ENCODE results near the gene RHCG.

The RHCG gene

DNA sequence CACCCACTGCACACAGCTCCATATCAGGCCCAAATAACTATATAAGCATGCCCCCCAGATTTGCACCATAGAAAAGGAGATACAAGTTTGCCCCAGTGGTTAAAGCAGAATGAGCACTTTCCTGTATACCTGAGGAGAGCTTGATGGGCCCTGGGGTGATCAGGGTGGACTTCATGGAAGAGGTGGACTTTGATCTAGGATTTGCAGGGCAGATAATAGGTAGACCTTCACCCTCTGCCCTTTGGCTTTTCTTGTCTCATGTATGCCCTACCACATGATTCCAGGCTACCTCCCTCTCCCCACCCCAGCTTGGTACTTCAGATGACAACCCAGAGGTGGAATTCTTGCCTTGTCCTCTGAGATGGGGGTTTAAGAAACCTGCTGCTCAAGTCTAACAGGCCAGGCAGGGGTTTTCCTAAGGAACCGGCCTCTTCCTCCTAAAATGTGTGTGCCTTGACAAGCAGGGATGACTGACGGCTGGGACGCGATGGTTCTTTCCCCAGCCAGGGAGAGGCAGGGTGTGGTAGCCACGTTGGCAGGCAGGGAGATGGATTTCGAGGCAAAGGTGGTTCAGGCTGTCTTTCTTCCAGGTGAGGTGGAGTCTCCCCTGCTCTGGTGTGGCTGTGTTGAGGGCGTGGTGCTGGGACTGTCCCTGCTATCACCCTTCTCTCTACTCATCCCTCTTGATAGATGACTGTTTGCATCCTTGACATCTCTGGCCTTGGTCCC is 6.6 kb upstream of the RHCG start:
- DNase-seq = no peak

DNA sequence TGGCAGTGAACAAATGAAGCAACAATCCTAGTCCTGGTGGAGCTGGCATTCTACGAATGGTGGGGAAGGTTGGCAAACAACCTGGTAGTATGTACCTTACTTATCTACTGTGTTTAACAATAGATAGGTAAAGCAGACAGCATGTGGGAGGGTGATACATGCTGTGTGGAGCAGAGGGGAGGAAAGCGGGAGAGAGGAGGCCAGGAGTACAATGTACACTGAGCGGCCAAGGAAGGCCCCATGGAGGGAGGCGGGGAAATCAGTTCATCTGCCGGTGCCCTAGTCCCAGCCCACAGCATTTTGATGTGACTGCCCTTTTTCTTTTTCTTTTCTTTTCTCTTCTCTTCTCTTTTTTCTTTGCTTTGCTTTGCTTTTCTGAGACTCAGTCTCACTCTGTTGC is 5.3 kb upstream of the RHCG start:
- no peak for DNase-seq

DNA sequence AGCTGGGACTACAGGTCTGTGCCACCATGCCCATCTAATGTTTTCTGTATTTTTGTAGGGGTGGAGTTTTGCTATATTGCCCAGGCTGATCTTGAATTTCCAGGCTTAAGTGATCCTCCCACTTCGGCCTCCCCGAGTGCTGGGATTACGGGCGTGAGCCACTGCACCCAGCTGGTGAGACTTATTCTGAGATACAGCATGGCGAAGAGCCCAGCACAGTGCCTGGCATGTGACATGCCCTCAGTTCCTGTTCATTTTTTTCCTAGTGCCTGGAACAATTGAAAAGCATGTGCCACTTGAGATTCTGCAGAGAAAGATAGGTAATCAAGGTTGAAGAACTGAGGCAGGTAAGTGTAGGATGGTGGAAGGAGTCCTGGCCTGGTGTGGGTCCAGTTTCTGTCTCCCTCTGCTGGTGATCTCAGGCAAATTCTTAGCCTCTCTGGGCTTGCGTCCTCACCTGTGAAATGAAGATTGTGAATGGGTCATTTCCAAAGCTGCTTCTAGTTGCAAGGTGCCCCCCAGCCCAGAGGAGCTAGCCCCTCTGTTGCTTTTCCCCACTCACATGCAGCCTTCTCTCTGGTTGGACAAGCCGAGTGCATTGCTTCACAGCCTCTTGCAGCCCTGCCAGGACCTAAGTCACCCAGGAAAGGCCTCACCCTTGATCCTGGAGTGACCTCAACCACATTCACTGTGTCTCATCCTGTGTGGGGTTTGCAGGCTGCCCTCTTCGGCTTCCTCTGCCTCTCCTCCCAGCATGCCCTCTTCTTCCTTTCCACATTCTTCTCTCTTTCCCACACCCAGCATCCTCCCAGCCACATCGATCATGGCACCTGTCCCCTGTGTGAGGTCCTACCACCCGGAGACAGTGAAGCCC is 4.3 kb upstream of the RHCG start:
- no peak for DNase-seq

- DNase-seq = no peak
Observed at GRCh38 chr15:89499156-89499555, 2.8 kb upstream of the RHCG start.

GRCh38 chr15:89498574-89498906 is 2.2 kb upstream of the RHCG start:
- DNase-seq = no peak

DNA sequence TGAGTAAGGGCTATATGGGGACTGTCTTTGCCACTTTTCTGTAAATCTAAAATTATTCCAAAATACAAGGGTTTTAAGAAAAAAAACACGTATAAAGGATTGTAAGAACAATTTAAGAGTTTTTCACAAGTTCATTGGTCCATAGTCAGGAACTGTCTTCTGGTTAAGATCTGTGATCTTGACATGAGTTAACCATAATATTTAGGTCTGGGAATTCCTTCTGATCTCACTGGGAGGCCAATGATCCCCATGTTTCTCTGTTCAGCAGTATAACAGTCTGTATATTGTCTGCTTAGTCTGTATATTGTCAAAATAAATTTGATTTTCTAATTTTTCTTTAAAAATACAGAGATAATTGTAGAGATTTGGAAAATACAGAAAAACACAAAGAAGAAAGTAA is 848 bp upstream of the RHCG start:
- no peak for DNase-seq

GRCh38 chr15:89495638-89496145 is 691 bp downstream of the RHCG start:
- no peak for DNase-seq

DNA sequence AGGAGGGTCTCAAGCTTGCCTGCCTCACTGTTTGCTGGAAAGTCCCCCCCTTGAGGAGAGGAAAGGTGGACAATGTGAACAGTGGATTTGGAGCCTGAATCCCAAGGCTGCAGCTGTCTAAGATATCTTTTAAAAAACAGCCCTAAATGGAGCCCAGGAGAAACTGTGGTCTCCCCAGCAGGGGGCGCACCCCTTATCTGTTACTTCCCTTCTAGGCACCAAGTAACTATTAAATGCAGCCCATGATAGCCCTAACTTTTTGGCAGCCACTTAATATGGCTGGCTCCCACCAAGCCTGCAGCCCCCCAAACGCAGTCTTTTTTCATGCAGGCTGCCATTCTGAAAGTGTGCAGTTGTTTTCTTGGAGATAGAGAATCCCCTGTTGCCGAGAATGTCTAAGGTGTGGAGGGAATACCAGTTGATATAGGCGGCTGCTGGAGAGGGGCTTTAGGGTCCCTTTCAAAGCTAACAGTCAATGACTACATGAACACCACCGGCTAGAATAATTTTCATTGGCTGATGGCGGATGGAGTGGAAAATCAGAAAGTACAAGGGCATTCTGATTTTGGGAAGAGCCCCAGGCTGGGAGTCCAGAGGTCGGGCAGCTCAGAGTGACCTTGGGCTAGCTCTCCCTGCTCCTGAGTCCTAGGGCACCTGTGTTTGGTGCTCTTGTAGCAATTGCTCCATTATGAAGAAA is 1.3 kb downstream of the RHCG start:
- DNase-seq = no peak

DNA sequence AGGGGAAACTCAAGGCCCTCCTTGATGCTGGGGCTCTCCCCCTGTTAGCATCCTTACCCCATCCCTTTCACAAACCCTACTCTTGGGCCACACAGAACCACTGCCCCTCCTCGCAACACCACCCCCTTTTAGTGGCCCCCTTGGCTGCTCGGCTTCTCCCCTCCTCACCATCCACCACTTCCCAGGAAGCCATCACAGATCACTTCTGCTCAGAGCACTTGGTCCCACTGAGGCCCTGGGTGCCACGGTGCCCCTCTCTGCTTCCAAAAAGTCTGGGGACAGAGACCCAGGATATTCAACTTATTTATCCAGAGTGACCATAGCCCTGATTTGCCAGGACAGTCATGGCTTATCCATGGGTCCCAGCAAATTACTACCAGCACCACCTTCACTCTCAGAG is 2.4 kb downstream of the RHCG start:
- no peak for DNase-seq

DNA sequence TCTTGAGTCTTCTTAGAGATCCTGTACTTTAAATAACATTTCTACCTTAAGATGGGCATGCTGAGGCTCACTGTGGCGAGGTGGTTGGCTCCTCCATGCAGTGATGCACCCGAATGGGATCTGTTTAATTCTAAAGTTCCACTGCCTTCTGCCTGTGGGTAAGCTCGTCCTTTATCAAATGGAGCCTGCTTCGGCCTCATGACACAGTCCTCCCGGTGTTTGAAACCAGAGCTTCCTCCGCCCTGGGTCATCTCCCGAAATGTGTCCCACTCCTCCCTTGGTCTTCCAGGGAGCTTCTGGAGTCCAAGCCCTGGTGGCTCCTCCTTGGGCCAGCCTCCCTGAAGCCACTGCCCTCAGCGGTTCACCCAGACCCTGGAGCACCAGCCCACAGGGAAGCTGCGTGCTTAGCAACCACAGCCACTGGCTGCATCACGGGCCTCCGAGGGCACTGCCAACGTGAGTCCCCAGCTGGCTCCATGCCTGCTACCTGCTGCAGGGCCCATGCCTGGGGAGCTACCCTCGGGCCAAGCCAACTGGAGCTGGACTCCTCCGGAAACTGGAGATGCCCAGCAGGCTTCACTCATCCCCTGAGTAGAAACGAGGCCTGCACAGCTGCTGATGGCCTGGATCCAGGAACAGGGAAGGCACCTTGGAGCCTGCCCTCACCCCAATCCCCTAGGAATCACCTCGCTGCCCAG is 3.3 kb downstream of the RHCG start:
- DNase-seq = no peak

DNA sequence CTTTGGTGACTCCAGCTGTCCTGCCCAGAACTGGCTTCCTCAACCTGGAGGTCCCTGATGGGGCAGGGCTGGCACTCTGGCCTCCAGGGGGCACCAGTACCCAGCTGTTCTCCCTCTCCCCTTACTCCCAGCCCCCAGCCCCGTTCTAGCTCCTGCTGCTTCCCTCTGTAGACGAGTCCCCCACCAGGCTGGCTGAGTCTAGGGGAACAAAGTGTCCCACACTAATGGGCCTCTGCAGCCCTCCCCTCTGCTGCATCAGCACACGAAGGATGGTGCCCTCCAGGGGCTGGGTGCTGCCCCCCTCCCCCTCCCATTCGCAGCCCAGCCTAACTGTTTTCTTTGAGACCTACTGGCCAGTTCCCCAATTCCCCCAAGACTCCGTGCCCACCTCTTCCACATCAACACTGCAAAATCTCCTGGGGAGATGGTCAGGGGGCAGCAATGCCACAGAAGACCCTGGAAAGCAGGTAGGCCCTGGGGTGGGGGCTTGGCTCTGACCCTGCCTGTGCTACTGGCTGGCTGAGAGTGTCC is 4.2 kb downstream of the RHCG start:
- no peak for DNase-seq

DNA sequence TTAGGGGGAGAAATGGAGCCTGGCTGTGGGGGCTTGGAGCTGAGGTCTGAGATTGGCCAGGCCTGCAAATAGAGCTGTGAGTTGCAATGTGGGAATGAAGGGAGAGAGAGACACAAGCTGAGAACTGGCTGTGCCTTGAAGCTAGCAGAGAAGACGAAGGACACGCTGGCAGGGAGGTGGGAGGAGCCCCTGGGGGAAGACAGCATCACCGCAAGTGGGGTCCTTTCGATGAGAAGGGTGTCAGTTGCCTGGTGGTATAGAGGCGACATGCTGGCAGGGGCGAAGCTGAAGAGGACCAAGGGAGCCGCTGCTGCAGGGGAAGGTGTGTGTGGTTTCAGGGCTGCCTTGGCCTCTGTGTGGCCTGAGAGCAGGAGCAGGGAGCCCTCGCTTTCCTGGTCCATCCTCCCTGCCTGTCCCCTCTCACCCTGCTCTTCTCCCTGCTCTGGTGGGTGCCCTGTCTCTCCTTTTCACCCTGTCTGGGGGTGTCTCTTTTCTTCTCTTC is 5.5 kb downstream of the RHCG start:
- no peak for DNase-seq

DNA sequence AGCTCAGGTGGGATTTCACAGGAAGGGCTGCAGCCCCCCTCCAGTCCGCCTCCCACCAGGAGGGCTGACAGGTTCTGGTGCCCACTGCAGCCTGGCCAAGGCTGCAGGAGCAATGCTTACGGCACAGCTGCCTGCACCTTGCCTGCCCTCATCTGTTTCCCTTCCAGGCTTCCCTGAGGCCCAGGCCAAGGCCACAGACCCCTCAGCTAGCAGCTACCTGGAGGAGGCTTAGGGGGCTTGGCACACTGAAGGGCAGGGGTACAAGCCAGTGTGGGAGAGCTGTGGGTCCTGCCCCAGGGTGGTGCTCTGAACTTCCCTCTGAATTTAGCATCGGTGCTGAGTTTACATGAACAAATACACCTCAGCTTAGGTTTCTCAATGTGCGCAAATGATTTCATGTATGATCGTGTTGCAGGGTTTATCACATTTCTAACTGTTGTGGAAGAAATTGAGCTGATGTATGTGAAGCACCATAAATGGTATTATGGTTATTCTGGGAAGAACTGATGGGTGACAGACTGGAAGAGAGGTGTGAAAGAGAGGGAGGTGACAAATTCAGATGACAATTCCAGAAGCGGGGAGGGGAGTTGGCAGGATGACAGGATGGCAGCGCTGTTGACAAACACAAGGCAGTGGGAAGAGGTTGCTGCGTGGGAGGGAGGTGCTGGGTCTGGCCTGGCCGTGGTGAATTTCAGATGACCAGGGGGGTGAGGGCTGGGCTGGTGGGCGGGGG is 6.1 kb downstream of the RHCG start:
- no peak for DNase-seq

GRCh38 chr15:89489376-89489775 is 7.0 kb downstream of the RHCG start:
- DNase-seq = no peak

DNA sequence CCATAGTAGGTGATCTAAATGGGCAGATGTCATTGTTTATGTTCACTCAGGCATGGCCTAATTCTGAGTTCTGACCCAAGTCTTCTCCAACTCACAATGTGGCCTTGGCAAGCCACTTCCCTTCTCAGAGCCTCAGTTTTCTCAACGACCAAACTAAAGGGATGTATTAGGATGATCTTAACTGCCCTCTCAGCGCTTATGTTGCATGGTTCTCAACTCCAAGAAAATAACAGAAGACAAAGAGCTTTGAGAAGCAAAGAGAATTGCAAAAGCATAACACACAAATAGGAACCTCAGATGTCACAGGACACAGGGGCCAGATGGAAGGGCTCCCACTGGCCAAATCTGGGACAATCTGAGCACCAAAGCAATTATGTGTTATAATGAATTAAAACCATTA is 8.6 kb downstream of the RHCG start:
- no peak for DNase-seq

GRCh38 chr15:89486726-89487050 is 9.7 kb downstream of the RHCG start:
- no peak for DNase-seq

- DNase-seq = no peak
Observed at GRCh38 chr15:89483079-89483478, 13.3 kb downstream of the RHCG start.

DNA sequence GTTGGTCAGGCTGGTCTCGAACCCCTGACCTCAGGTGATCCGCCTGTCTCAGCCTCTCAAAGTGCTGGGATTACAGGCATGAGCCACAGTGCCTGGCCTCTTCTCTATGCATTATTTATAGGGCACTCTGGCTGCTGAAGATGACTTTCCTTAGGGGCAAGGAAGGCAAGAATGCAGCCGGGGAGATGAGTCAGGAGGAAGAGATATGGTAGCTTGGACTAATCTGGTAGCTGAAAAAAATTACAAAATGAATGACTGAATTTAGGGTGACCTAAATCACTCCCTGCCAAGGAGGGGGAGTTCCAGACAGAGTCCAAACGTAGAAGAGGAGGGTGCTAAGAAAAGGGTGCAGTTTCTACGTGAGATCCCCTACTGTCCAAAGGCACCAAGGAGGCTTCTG is 14.2 kb downstream of the RHCG start:
- DNase-seq = no peak

DNA sequence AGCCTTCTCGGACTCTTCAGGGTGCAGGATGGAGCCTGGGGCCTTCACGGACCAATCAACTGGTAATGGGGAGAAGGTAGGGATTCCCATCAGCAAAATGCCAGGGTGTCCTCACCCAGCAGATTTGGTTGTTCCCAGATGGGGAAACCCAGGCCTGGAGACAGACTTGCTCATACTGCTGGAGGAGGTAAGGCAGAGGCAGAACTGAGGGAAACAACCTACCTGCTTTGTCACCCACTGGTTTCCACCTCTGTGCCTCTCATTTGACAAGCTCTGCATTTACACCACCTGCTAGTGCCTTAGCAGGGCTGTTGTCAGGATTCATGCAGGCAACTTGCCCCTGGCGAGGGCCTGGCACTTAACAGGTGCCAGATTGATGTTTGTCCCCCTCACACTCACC is 15.9 kb downstream of the RHCG start:
- no peak for DNase-seq

- no peak for DNase-seq
Observed at GRCh38 chr15:89479173-89479572, 17.2 kb downstream of the RHCG start.

- DNase-seq = no peak
Observed at GRCh38 chr15:89477411-89478242, 18.8 kb downstream of the RHCG start.

Data from NK-92 treated with Interleukin-12 subunit alpha and Interleukin-12 subunit beta, amount 100 ng/mL, for 24 hours (cell line).